ENCODE results near the gene FOXRED1.

- TF ChIP-seq CTCF (IDR thresholded peaks at IDR 0.05) (no peak), EZH2 (IDR thresholded peaks at IDR 0.05; ENCODE audit: borderline replicate concordance, insufficient read depth, low read depth, low read length, poor library complexity, severe bottlenecking) (no peak)
These were observed 42.0 kb downstream of the FOXRED1 start for GRCh38 chr11:126310992-126311310.
